ENCODE measurements around the gene COL5A2. TPM values are rescaled to one million over a fixed set of nuclear protein-coding genes. Genes with fewer than 3 reads are reported as not detected.

Gene COL5A2
- total RNA-seq, 1 donor from 2014 or later = 6.8 TPM

DNA sequence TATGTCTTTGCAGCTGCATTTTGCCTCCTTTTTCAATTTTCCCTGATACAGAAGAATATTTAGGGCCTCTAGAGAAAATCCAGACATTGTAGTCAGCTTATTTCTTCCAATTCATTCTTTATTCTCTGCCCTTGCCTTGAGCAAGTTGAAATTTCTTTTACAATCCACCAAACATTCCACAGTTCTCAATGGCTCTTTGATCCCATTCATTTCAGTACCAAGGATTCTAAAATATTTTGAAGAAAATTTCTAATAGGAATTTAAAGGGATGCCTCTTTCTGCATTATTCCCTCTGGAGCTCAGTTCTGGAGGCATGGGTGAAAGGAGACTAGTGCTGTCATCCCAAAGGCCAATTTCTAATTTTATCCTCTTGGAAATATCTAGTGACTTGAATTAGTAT is 61.2 kb downstream of the COL5A2 start:
- DNase-seq (no peak), ATAC-seq (ENCODE audit: poor library complexity) (no peak)
- intact Hi-C loops (cut with DNase I) = loop anchor here (10.0 kb wide), 1 partner anchor 166 kb away; no protein-coding TSS in a partner anchor

DNA sequence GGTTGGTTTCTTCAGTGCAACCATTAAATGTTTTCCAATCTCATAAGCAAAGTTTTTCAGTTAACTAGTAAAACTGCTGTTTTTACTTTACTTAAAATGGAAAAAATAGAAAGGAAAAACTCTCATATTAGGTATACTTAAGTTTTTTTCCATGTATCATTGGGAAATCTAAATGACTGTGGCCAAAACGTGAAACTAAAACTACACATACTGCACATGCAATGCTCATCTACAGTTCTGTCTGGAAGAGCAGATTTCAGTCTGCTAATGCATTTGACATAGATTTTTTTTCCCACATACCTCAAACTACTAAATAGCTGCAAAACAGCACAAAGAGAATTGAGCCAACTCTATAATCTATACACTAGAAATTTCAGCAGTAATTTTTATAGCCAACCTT is 62.6 kb downstream of the COL5A2 start:
- intact Hi-C loops (cut with DNase I) = loop anchor here (10.0 kb wide), 1 partner anchor 168 kb away; no protein-coding TSS in a partner anchor
- DNase-seq = no peak
- ATAC-seq (ENCODE audit: poor library complexity) = no peak

DNA sequence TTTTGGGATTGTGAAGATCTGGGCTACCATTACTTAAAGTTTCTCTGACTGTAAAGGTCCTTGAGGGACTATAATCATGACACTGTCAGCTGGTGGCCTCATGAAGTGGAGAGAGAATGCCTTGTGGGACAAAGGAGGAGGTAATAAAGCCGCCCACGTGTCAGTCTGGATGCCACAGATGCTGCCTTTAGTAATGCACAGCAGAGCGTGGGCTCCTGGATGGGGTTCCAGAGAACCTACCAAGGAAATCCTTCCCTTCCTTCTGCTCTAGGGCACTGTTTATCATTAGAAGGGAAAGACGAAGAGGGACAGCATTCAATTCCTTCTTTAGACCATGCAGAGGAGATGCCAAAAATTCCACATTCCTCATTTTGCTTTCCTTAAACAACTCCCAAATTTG is 63.5 kb downstream of the COL5A2 start:
- intact Hi-C loops (cut with DNase I) = loop anchor here (10.0 kb wide), 1 partner anchor 169 kb away; no protein-coding TSS in a partner anchor

DNA sequence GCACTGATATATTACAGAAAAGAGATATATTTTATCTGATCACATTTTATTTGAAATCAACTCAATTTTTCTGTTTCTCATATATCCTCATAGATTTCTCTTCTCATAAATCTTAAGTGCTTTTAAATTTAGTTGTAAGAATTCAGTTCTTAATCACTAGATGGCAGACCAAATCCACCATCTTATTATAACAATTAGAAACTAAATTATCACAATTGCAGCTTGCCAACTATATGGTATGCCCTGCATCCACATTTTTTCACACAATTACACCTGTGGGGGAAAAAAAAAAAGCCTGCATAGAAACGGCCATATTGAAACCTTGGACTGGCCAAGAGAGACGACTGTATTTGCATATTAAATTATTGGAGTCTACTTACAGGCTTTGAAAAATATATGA is 64.4 kb downstream of the COL5A2 start:
- intact Hi-C loops (cut with DNase I) = loop anchor here (10.0 kb wide), 1 partner anchor 170 kb away; no protein-coding TSS in a partner anchor
- DNase-seq (no peak), ATAC-seq (ENCODE audit: poor library complexity) (no peak)

More for the DNA sequence above, 63.5 kb downstream of the COL5A2 start:
- ATAC-seq (ENCODE audit: poor library complexity) = peak; percentile 25
- no peak for DNase-seq

DNA sequence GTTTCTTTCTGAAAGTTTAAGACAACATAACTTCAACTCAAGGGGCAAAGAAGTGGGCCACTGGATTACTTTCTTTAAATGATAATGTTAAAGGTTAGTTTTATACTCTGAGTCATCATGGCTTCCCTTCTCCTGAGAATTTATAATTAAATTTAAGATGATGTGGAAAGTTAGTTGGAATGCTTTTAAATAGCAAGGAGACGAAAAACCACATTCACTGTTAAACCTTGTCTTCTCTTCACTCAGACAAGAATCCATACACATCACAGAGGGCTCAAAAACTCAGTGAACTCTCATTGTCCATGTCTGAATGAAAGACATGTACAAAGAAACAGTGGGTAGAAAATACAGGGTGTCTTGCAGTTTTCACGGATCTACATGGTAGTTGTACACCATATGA is 65.6 kb downstream of the COL5A2 start:
- ATAC-seq (ENCODE audit: poor library complexity) (no peak), DNase-seq (no peak)
- intact Hi-C loops (cut with DNase I) = loop anchor here (10.0 kb wide), 1 partner anchor 171 kb away; no protein-coding TSS in a partner anchor

DNA sequence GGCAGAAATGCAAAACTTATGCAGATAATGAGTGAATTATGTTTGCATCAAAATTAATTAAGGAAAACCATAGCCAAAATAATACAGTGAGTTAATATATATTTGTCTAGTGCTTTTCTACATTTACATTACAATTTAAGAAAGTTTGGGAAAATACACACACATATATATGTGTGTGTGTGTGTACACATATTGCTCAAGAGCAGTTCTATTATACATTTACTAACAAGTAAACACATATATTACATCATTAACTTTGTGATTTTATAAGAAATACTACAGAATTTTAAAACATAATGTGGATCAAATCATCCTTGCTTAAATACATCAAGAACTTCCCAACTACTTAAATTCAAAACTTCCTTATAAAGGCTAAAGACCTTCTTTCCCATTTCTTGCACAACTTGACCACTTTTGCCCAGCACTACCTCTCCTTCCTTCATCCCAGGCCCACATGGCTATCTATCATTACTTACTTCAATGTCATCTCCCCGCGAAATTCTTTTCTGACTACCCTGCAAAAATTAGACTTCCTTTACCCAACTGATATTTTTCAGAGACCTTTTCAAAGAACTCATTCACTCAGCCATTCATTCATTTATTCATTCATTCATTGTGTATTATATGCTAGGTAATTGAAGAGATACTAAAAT is 68.4 kb downstream of the COL5A2 start:
- ATAC-seq (ENCODE audit: poor library complexity) = no peak
- intact Hi-C loops (cut with DNase I) = loop anchor here (10.0 kb wide), 1 partner anchor 174 kb away; no protein-coding TSS in a partner anchor
- DNase-seq = no peak

DNA sequence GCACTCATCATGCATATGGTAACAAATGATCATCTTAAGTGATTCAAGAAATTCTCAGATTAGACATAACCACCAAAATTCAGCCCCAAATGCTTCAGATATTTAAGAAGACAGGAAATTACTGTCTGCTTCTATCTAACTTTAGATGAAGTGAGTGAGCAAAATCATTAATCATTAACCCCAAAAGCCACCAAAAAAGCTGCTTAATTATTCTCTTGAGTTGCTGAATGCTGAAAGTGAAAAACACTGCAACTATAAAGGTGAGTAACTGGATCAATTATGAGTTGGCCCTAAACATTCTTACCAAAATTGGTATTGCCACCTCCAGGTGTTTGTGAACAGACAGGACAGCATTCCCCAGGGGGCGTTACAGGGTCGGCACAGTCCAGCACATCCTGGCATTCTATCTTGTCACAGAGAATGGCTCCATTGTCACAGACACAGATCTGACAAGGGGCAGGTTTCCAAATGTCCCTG is 69.6 kb downstream of the COL5A2 start:
- ATAC-seq (ENCODE audit: poor library complexity) (no peak), DNase-seq (no peak)
- intact Hi-C loops (cut with DNase I) = loop anchor here (10.0 kb wide), 1 partner anchor 175 kb away; no protein-coding TSS in a partner anchor

DNA sequence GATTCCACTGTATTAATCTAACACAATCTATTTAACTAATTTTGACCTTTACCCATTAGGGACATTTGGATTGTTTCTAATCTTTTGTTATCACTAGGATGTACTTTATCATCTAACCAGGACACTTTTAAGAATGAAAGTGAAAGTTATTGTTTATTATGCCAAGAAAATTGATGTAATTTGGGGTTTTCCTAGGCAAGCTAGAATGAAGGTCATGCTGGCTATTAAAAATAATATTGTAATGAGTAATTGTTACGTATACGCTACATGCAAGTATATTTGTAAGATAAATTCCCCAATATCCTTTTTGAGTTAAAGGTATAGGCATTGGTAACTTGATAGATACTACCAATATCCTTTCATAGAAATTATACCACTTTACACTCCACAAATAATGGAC is 74.6 kb downstream of the COL5A2 start:
- no peak for ATAC-seq (ENCODE audit: poor library complexity)
- intact Hi-C loops (cut with DNase I) = no loop called here
- no peak for DNase-seq

DNA sequence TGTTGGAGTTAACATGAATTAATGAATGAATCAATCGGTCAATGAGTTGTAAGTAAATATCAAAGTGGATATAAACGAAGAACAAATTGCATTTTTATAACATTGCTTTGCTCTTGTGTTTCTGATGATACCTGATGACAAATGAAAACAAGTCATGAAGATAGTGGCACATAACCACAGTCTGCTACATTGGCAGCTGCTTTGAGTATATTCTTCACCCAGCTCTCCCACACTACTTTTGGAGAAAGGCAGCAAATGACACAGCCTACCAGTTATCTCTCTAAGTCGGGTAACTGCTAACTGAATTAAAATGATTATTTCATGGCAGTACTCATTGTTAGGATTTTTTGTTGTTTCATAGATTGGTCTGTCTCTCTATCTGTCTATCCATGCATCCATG is 76.8 kb downstream of the COL5A2 start:
- ATAC-seq (ENCODE audit: poor library complexity) = no peak

DNA sequence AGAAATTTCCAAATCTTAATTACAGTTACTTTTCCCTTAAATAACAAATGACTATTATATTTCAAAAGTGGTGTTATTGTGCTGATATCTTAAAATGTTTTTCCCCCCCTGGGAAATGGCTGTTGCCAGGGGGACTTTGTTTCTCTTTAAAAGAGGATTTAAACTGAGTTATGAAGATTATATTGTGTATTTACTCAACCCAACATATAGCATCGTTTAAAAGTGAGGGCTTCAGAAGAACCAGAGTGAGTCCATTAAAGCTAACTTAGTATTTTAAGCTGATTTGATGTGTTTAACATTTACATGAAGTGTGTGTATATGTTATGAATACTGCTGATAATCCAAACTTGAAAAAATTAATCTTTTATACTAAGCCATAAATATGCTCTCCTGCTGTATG is 81.6 kb downstream of the COL5A2 start:
- DNase-seq (no peak), ATAC-seq (ENCODE audit: poor library complexity) (no peak)
- intact Hi-C loops (cut with DNase I) = no loop called here

More for the DNA sequence above, 76.8 kb downstream of the COL5A2 start:
- no peak for DNase-seq
- intact Hi-C loops (cut with DNase I) = no loop called here

DNA sequence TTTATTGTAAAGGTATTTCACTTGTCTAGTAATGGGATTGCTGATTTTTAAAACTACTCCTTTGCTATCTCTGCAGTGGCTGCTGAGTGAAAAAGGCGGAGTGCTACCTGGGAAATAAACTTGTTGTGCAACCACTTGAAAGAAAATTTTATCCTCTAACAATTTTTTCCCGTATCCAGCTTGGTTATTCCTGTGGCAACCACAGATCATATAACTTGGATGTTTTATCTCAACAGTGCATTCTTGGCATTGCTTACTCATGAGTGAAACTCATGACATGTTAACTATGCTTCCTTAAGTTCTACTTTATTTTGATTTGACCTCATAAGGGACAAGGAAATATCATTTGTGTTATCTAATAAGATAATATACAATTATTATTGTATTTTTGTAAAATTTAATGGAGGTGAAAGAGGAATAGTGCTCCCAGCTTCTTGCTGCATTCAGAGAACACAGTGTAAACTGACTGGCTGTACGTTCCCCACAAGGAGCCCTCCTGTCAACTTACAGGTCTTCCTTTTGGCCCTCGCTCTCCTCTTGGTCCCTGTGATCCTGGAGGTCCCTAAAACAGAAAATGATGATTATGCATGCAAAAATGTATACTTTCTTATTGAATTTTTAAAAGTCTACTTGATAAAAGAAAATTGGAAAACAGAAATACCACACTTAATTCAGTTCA is 82.7 kb downstream of the COL5A2 start:
- ATAC-seq (ENCODE audit: poor library complexity) (no peak), DNase-seq (no peak)
- intact Hi-C loops (cut with DNase I) = no loop called here

DNA sequence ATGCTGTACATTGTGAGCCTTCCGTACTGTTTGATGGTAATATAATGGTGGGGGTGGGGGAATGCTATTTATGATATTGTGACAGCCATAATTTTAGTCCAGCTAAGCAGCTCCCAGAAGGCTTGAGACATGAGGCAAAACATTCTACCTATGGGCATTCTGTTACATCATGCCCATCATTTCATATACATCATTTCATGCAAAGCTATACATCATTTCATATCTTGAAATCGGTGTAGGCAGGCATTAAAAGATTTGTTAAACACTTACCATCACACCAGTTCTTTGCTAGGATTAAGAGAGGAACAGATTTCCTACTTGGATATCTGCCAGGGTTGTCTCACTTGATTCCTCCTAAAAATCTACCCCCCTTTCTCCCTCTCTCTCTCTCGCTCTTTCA is 84.5 kb downstream of the COL5A2 start:
- ATAC-seq (ENCODE audit: poor library complexity) = no peak
- DNase-seq = no peak
- intact Hi-C loops (cut with DNase I) = no loop called here

DNA sequence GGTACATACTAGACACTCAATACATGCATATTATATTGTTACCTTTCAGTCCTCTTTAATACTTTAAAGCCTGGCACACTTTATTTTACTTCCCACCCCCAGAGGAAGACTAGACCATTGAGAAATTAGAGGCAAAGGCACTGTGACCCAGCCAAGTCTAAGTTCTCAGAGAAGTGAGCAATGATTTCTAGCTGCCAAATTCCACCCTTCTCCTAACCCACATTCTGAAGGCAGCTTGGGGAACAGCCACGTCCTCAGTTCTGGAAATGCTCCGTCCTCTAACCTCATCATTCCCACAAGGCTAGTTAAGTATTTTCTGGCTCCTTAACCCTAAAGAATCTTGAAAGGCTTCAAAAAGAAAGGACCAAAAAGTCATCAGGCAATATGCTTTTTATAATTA is 86.6 kb downstream of the COL5A2 start:
- intact Hi-C loops (cut with DNase I) = loop anchor here (5.0 kb wide), 1 partner anchor 319 kb away; no protein-coding TSS in a partner anchor
- DNase-seq (peak; percentile 57), ATAC-seq (ENCODE audit: poor library complexity) (peak; percentile 94)

DNA sequence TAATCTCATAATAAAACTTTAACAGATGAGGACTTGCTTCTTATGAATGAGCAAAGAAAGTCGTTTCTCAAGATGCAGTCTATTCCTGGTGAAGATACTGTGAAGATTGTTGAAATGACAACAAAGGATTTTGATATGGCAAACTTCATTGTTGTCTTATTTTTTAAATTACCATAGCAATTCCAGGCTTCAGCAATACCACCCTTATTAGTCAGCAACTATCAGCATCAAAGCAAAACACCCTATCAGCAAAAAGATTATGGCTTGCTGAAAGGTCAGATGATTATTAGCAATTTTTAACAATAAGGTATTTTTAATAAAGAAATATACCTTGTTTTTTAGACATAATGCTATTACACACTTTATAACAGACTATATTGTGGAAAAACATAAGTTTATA is 88.3 kb downstream of the COL5A2 start:
- ATAC-seq (ENCODE audit: poor library complexity) = no peak
- no peak for DNase-seq
- intact Hi-C loops (cut with DNase I) = loop anchor here (5.0 kb wide), 1 partner anchor 321 kb away; no protein-coding TSS in a partner anchor

DNA sequence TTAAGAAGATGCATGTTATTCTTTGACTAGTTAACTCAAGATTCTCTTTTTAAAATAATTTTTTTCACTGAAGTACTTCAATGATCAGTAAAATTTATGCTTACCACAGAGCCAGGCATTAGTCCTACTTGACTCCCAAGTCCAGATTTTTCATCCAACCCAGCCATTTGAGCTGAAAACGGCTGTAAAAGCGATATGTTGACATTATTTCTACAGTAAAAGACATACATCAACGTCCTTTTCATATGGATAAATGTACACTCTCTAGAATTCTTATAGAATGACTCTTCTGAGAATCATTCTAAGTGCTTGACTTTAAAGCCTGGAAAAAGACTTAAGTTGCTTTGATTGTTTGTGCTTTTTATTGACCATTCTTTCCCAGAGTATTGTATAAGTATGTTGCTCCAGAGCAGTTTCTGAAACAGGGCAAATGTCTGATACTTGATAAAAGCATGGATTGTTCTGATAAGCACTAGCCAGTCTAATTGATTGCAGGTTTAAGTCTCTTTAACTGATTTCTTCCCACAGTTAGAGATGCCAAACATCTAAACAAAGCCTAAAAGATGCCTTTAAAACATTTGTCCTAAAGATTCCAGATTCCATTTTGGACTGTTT is 90.9 kb downstream of the COL5A2 start:
- intact Hi-C loops (cut with DNase I) = no loop called here
- DNase-seq (no peak), ATAC-seq (ENCODE audit: poor library complexity) (no peak)

DNA sequence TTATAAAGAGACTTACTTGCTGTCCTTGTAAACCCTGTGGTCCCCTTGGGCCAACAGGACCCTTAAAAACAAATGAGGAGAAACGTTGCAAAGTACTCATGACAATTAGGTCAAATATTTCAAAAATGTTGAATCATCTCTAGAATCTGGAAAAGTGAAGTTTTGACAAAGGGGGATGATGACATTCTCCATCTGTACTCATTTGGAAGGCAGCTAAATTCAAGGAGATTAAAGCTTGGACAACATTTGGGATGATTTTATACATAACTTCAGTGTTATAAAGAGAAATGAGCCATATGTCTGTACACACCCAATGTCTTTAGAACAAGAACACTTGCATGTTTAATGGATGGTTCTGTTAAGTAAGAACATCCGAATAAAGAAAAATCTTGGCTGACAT is 92.9 kb downstream of the COL5A2 start:
- intact Hi-C loops (cut with DNase I) = no loop called here
- no peak for DNase-seq
- no peak for ATAC-seq (ENCODE audit: poor library complexity)

DNA sequence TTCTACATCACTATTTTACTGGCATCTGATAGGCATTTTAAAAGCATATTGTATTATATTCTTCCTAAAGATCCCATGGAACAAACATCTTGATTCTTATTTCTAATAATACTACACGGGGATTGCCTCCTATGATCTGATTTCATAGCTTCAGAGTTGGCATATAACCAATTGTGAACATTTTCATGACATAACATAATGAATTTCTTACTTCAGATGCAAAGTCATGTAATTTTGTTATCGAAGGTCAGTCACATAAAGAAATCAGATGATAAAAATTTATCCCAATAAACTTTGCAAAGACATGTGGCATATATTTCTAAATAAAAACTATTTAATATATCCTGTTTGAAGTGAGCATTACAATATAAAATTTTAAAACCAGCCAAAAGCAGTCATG is 93.3 kb downstream of the COL5A2 start:
- DNase-seq (no peak), ATAC-seq (ENCODE audit: poor library complexity) (no peak)
- intact Hi-C loops (cut with DNase I) = no loop called here

DNA sequence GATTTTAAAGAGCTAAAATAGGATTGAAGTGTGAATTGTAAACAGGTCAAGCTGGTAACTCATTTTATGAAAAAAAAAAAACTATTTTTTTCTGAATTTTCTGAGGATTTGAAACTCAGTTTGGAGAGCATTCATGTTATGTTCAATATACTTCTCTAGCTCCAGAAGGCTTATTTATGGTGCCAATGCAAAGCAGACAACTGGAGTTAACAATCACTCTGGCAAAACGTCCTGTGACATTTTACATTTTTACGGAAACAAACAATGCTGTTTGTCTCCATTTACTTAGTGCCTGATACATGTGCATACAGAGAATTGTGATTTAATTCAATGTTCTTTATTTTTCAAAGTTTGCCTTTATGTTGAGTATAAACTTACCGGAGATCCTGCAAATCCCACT is 96.0 kb downstream of the COL5A2 start:
- intact Hi-C loops (cut with DNase I) = no loop called here
- ATAC-seq (ENCODE audit: poor library complexity) (no peak), DNase-seq (no peak)

DNA sequence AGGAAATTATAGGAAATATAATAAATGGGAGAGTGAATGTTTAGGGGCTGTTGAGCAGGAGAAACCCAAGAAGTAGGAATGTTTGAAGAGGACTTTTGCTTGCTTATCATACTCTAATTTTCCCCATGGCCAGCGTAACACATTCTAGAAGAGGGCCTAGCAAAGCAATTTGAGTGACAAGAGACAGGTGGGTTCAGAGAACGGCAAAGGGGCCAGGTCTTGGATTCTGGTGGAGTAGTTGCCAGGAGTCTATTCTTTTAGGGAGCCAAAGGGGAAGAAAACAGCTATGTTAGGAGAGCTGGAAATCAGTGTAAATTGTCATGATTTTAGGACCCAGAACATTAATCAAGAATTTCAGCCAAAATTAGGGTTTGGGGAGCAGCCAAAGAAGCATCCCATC is 96.5 kb downstream of the COL5A2 start:
- intact Hi-C loops (cut with DNase I) = no loop called here
- ATAC-seq (ENCODE audit: poor library complexity) = no peak
- no peak for DNase-seq
